Measurements from ENCODE around the gene EXOC3L1.

Gene EXOC3L1

DNA sequence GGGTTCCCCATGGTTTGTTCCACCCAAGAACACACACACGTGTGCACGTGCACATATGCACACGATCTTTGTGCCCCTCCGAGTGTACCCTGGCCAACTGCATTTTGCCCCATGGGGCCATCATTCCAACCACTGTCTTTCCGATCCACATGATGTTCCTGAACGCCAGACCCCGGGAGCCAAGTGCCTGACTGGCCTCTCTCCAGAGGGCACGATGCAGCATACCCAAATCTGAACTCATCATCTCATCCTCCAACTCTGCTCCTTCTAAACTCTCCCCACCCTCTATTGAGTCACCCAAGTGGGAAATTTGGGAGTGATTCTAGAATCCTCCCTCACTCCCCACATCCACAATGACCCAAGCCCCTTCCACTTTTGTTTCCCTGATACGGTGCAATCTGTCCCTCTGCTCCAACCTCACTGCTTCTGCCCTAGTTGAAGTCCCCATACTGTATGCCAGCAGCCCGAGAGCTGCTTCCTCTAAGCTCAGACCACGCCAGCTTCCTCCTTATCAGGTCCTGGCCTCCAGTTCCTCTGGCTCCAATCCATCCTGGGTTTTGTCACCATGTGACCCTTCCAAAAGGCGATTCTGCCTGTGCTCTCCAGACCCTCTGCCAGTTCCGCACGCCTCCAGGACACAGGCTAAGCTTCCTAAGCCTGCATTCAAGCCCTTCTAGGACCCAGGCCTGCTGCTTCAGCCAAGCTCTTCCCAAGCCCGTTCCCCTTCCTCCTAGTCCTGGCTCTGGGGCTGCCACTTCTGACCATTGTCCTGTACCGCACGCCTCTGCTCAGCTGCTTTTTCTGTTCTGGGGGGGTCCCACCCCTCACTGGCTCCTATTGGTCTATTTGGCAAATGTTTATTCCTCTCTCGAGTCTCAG, 26.9 kb upstream of the EXOC3L1 start:
- DNase-seq = no peak

DNA sequence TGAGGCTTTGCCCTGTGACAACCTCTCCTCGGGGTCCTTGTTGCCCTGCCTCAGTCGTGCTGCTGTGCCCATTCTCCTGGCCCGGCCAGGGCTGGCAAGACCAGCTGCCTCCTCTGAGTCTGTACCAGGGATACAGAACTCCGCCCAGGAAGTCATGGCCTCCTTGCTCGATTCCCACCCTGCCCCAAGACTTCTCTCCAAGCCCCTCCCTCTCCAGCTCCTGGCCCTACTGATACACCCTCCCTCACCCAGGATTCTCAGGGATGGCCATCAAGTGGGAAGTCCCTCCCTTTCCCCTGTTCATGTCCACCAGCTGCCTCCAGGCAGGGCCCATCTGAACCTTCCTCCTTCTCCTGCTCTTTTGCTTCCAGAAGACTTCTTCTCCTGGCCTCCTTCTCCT, 25.8 kb upstream of the EXOC3L1 start:
- no peak for DNase-seq

DNA sequence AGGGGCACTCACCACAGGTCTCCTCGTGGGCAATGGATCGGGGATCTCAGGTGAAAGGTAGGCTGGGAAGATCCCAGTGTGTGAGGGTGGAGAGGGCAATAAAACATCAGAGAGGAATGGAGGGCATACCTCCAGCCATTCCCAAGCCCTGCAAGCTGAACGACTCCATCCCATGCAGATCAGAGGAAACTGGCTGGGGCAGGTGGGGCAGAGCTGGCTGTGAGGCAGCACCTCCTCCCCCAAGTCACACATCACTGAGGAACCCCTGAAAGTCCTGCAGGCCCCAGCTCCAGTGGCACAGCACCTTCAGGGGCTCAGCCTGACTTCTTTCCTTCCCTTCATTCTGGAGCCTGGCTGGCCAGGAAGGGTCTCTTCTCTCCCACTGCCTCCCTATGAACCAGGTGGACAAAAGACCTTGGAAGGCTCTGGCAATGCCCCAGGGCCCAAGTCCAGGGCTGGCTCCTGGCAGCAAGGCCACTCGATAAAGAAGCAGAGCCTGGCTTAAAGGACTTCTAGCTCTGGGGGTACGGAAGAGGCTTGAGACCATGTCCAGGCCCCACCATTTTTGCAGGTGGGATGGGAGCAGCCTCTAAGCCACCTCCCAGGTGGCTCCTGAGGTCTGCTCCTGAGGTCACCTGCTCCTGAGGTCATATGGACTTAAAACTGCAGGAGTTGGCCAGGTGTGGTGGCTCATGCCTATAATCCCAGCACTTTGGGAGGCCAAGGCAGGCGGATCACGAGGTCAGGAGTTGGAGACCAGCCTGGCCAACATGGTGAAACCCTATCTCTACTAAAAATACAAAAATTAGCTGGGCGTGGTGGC, 23.5 kb upstream of the EXOC3L1 start:
- DNase-seq = no peak

DNA sequence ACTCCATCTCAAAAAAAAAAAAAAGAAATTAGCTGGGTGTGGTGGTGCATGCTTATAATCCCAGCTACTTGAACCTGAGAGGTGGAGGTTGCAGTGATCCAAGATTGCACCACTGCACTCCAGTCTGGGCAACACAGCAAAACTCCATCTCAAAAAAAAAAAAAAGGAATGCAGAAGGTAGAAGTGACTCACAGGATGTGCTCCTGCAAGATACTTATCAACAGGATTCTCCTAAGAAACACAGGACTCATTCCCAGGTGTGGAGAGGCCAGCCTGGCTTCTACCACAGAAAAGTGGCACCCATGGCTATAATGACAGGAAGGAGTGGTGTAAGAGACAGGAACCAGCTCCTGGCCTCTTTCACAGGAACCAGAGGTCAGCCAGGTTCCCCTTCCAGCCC, 22.8 kb upstream of the EXOC3L1 start:
- no peak for DNase-seq

DNA sequence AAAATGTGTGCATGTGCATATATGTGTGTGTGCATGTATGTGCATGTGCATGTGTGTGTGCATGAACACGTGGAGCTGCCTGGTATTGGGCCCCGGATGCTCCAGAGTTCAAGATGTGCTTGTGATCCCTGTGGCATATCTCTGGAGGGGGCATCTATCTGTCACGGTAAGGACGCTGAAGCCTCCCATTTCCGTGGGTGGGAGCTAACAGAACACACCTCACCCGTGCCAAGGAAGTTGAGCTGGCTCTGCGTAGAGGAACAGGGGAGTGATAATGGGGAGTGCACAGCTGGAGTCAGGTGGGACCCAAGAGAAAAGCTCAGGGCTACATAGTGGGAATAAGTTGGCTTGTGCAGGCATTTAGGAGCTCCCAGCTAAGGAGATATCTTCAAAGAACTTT, 21.7 kb upstream of the EXOC3L1 start:
- DNase-seq = no peak

DNA sequence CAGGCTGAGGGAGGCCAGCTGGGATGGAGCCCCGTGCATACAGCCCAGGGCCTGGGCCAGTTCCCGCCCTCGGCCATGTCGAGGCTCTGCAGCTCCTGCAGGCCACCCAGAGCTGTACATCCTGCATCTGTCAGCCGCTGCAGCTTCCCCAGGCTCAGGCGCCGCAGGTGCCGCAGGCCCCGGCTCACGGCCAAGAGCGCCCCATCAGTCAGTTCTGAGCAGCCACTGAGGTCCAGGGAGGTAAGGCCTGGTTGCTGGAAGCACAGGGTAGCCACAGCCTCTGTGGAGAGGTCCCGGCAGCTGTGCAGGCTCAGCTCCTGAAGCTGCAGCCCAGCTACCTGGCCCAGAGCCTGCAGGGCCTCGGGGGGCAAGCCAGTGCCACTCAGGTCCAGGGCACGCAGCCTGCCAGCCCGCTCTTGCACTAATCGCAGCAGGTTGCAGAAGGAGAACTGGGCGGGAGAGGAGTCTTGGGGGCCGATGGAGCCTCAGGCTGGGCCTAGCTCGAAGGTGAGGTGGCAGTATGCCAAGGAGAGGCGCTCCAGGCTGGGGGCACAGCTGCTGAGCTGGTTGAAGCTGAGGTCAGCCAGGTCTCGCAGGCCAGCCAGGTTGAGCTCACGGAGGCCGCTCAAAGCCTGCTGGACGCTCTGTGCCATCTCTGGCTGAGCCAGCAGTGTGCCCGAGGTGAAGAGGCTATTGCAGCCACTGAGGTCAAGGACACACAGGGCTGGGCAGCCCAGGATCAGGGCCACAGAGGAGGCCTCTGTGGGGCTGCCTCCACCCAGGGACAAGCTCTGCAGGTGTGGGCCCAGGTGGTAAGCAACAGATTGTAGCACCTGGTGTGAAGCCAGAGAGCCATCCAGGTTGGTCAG, 20.4 kb upstream of the EXOC3L1 start:
- no peak for DNase-seq

DNA sequence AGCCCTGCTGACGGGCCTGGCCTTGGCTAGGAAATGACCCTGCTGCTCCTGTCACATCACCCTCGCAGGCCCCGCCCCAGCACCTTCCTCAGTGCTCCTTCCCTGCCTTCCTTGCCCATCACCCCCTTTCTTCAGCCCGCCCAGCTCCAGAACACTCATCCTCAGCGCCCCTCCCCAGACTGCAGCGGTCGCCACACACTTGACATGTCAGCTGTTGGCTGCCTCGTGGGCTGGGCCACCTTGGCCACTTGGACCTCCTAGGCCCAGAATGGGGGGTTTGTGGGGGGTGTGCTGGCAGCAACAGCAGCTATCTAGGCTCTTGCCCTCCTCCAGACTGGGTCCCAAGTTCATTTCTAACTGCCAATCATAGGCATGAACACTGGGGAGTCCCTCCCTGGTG, 19.6 kb upstream of the EXOC3L1 start:
- DNase-seq = no peak

DNA sequence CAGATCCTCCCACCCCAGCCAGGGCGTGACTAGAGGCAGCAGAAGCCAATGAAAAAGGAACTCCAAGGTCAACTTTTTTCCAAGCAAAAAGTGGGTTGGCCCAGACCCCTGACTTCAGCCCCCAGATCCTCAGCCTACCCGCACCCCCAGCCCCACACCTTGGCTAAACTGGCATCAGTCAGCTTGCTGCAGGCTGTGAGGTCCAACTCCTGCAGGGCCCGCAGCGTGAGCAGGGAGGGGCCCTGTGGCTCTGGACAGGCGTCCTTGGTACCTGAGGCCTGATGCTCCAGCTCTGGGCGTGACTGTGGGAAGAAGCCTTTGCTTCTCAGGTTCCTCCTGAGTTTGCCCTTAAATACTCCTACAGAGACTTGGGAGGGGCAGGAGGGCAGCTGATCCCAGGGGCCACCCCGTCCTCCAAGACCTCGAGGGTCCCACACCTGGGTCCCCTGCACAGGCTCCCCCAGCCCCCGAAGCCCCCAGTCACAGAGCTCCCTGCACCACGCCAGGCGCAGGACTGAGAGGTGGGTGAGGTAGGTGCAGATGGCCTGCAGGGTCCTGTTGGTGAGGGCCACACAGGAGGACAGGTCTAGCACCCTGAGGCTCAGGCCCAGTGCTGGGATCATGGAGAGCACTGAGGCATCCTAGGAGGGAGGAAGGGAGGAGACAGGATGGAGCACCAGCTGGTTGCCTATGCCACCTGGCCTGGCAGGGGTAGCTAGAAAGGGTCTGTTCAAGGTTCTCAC, 18.4 kb upstream of the EXOC3L1 start:
- DNase-seq = no peak

DNA sequence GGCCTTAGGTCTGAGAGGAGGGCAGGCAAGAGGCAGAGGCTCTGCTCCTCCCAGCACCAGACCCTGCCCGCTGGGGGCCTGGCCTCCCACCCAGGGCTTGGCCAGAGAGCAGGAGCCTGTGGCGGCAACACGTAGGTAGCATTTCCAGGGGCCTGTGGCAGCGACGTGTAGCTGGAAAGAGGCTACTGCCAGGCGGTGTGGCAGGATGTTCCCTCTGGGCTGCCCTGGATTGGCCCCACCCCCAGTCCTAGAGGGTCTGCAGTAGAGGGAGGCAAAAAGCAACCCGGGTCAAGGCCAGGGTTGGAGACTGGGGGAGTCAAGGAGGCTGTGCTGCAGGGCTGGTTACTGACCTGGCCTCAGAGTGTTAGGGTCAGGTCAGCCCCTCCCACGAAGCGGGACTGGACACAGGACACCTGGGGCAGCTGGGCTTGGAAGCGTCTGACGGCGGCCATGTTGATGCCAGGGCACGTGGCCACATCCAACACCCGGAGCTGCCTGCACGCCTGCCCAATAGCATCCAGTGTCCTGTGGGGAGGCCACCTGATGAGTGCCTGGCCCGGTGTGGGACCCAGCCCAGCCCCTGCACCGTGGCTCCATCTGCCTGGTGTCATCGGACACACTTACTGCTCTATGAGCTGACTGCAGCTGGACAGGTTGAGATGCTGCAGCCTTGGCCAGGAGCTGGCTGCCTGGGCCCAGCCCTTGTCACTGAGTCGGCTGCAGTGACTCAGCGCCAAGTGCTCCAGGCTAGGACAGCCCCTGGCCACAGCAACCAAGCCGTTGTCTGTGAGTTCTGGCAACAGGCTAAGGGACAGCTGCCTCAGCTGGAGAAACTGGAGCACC, 17.5 kb upstream of the EXOC3L1 start:
- DNase-seq = no peak

DNA sequence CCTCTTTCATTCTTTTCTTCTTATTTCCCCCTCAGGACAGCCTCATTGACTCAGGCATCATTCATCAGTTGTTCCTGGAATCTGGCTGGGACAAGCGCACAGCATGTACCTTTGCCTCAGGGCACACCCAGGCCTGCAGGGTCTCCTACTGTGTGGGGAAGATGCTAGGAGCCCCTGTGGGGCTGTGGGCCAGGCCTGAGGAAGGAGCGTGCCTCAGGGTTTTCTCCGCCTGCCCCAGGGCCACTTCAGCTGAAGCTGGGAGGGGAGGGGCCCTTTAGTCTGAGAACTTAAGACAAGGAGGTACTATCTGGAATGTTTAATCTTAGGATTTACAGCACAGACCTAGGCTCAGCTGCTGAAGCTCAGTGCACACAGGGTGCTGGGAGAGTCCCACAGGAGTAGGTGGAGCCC, 16.9 kb upstream of the EXOC3L1 start:
- DNase-seq = no peak

DNA sequence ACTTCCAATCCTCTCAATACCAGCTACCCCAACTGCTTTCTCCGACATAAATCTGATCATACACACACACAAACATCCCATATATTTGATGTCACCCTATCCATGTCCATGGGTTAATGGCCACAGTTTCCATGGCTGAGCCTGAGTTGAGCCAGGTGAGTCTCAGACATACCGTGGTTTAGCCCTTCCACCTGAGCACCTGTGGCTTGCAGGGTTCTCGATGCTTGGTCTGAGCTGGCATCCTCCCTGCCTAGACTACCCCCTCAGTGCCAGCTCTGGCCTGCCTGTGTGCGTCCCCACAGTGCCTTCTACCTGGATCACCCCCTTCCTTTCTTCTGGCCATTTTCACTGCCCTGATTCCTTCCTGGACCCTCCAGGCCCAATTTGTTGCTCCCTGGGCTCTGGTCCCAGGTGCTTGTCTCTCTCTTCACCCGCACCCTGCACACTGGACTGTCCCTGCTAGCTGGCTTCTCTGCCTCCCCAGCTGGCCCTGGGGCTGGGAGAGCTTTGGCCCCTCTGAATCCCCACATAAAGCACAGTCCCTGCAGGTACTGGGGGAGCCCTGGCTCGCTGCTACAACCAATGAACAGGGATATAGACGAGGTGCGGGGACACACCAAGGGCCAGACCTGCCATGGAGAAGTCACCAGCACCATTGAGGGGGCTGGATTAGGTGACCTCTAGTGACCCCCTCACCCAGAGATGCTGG, 16.3 kb upstream of the EXOC3L1 start:
- no peak for DNase-seq

DNA sequence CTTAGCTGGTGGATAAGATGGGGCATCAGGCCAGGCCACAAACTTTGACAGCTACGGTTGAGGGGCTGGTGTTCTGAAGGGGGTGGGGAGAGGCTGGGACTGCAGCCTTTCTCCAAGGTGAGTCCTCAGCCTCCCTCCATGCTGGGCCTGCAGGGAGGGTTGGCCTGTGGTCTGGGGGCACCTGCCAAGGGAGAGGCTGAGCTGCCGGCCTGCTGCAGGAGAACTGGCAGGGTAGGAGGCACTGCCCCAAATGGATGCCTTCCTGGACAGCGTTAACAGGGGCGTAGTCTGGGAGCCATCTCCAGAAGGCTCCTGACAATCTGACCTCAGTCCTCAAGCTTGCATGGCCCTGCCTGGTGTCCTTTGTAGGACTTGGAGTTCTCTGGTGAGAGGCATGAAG, 14.1 kb upstream of the EXOC3L1 start:
- DNase-seq = no peak

DNA sequence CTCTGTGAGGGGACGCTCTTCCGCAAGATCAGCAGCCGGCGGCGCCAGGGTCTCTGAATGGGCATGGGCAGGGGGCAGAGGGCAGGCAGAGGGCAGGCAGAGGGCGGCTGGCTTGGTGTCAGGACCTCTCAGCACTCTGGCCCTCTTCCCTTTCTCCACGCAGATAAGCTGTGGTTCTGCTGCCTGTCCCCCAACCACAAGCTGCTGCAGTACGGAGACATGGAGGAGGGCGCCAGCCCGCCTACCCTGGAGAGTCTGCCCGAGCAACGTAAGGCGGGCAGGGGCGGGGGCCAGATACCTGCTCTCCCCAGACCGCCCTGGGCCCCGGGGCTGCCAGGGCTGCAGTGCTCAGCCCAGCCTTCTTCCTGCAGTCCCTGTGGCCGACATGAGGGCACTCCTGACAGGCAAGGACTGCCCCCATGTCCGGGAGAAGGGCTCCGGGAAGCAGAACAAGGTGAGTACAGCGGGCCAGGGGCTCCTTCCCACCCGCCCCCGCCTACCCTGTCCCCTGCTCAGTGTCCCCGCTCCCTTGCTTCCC, 13.1 kb upstream of the EXOC3L1 start:
- DNase-seq = no peak

DNA sequence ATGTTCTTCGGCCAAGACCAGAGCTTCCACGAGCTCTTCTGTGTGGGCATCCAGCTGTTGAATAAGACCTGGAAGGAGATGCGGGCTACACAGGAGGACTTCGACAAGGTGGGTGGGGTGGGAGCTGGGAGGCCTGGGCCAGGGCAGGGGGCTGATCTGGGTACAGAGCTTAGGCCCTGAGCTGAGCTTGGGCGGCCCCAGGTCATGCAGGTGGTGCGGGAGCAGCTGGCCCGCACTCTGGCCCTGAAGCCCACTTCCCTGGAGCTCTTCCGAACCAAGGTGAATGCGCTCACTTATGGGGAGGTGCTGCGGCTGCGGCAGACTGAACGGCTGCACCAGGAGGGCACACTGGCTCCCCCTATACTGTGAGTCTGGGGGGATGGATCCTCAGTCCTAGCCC, 12.5 kb upstream of the EXOC3L1 start:
- no peak for DNase-seq

DNA sequence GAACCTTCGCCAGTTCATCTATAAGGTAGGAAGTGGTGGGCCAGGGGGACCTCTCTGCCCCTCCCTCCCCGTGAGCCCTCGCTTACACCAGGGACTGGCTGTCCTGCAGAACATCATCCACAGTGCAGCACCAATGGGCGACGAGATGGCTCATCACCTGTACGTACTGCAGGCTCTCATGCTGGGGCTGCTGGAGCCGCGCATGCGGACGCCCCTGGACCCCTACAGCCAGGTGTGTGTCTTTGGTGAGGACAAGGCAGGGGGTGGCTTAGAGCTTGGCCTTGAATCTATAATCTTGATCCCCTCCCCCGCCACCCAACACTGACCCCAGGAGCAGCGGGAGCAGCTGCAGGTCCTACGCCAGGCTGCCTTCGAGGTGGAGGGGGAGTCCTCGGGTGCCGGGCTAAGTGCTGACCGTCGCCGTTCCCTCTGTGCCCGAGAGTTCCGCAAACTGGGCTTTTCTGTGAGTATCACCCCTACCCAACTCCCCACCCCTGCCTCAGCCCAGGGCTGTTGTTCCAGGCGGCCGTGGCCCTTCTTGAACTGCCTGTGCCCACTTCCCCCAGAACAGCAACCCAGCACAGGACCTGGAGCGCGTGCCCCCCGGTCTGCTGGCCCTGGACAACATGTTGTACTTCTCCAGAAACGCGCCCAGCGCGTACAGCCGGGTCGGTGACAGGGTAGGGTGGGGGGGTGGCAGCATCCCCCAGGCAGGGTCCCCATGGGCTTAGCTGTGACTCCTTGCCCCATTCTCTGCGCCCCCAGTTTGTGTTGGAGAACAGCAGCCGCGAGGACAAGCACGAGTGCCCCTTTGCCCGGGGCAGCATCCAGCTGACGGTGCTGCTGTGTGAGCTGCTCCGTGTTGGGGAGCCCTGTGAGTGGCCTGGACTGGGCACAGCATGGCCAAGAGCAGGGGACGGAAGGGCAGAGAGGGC, 11.7 kb upstream of the EXOC3L1 start:
- DNase-seq = no peak

DNA sequence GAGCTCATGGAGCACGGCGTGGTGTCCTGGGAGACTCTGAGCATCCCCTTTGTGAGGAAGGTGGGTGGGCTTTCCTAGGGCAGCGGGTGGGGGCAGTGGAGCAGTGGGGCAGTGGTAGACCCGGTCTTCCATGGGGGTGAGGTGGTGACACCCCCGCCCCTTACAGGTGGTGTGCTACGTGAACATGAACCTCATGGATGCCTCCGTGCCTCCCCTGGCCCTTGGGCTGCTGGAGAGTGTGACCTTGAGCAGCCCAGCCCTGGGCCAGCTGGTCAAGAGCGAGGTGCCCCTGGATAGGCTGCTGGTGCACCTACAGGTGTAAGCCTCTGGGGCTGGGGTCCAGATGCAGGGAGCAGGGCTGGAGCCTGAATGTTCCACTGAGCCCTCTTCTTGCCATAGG, 10.6 kb upstream of the EXOC3L1 start:
- no peak for DNase-seq

DNA sequence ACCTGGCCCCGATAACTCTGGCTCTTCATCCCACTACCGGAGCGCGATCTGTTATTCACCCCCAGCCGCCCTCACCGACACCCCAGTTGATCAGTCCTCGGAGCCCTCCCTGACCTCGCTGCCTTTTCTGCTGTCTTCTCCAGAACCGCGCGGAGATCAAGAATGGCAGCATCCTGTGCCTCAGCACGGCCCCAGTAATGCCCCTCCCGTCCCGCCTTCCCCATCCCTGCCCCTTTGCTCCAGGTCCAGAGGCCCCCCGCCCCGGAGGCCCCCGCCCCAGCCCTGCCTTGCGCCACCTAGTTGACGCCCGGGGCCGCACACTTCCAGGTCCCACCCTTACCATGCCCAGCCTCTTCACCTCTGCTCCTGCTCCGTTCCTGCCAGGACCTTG, 9.9 kb upstream of the EXOC3L1 start:
- DNase-seq = no peak

DNA sequence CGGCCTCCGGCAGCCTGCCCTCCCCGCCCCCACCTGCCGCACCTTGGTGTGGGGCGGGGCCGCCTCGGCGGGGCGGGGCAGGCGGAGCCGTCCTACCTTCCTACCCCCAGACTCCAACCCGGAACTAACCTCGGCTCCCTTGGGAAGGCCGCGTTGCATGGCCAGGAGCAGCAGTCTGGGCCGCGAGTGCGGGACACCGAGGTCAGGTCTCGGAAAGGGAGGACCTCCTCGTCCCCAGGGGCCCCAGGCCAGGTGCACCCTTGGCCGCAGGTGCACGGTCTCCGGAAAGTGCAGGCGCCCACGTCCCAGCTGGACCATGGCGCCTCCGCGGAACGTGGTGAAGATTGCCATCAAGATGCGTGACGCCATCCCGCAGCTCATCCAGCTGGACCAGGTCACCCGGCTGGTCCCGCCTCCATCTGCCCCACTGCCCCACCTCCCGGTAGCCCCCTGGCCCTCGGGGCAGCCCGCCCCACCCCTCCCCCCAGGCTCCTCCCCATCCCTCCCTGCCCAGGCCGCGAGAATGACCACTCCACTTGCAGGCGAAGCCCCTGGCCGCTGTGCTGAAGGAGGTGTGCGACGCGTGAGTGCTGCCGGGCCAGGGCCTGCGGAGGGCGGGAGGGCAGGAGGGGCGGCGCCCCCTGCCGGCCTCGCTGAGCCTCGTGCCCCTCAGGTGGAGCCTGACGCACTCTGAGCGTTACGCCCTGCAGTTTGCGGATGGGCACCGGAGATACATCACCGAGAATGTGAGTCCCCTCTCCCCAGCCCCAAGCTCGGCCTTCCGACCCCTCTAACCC, 9.3 kb upstream of the EXOC3L1 start, which contains the start of gene ELMO3:
ELMO3 (plus strand) TSS at position 121 of the 797 bp plus-strand sequence; CDS start at position 317, 196 bp downstream.
- DNase-seq = no peak
